ENCODE data around the gene SMIM7. TPM values are rescaled to one million over a fixed set of nuclear protein-coding genes. Genes with fewer than 3 reads are reported as not detected.

The SMIM7 gene
- total RNA-seq, 1 experiment from 2014 or later = 69.3 TPM

GRCh38 chr19:16657384-16657783 is 2.6 kb downstream of the SMIM7 start:
- peaks cover 7% of the 10 kb centered on the region for H3K4me1 Mint-ChIP-seq (ENCODE audit: insufficient read depth, unreplicated experiment)
- no TSS peak for BruUV-seq (replicated peaks)

DNA sequence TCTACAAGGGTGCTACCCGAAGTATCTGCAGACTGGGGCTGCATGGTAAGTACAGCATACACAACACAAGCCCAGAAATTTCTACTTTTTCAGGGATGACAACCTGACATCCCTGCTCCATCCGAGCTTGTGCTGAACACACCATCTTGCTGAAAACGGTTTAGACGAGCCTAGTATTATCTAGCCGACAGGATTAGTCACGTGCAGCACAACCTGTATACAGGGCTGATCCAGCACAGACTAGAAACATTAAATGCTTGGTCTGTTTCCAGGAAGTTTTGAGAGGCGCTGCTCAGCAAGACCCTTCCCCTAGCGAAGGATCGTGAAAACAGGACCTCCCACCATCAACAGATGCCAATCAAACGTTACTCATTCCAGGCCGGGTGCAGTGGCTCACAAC is 4.2 kb downstream of the SMIM7 start:
- no TSS peak for BruUV-seq (replicated peaks)
- POLR2A ChIA-PET = no interaction called here
- peaks cover 77% of the 10 kb centered on the region for H3K36me3 Mint-ChIP-seq (ENCODE audit: insufficient read depth, unreplicated experiment)
- peaks cover 7% of the 10 kb centered on the region for H3K4me1 Mint-ChIP-seq (ENCODE audit: insufficient read depth, unreplicated experiment)
- intact Hi-C loops (cut with micrococcal nuclease) = no loop called here
- no peak overlapping the region for H3K4me3 Mint-ChIP-seq (ENCODE audit: unreplicated experiment)
- no peaks in the 10 kb centered on the region for H3K9me3 Mint-ChIP-seq (ENCODE audit: unreplicated experiment)
- H3K27ac Mint-ChIP-seq (ENCODE audit: low read depth, unreplicated experiment) = no peak overlapping the region
- DNase-seq (ENCODE audit: unreplicated experiment) = no peak
- TF ChIP-seq, protein P1, sequence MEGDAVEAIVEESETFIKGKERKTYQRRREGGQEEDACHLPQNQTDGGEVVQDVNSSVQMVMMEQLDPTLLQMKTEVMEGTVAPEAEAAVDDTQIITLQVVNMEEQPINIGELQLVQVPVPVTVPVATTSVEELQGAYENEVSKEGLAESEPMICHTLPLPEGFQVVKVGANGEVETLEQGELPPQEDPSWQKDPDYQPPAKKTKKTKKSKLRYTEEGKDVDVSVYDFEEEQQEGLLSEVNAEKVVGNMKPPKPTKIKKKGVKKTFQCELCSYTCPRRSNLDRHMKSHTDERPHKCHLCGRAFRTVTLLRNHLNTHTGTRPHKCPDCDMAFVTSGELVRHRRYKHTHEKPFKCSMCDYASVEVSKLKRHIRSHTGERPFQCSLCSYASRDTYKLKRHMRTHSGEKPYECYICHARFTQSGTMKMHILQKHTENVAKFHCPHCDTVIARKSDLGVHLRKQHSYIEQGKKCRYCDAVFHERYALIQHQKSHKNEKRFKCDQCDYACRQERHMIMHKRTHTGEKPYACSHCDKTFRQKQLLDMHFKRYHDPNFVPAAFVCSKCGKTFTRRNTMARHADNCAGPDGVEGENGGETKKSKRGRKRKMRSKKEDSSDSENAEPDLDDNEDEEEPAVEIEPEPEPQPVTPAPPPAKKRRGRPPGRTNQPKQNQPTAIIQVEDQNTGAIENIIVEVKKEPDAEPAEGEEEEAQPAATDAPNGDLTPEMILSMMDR (IDR thresholded peaks at IDR 0.05; ENCODE audit: unreplicated experiment) = no peak
- H3K27me3 Mint-ChIP-seq (ENCODE audit: insufficient read depth, unreplicated experiment) = no peaks in the 10 kb centered on the region
- CTCF ChIA-PET = no interaction called here

More at GRCh38 chr19:16657384-16657783, 2.6 kb downstream of the SMIM7 start:
- no peaks in the 10 kb centered on the region for H3K9me3 Mint-ChIP-seq (ENCODE audit: unreplicated experiment)
- peaks cover 61% of the 10 kb centered on the region for H3K36me3 Mint-ChIP-seq (ENCODE audit: insufficient read depth, unreplicated experiment)
- no peak overlapping the region for H3K27ac Mint-ChIP-seq (ENCODE audit: low read depth, unreplicated experiment)
- TF ChIP-seq, protein P1 (IDR thresholded peaks at IDR 0.05; ENCODE audit: unreplicated experiment) = no peak
- H3K4me3 Mint-ChIP-seq (ENCODE audit: unreplicated experiment) = no peak overlapping the region
- DNase-seq (ENCODE audit: unreplicated experiment) = no peak
- CTCF ChIA-PET = no interaction called here
- POLR2A ChIA-PET = no interaction called here
- intact Hi-C loops (cut with micrococcal nuclease) = no loop called here
- no peaks in the 10 kb centered on the region for H3K27me3 Mint-ChIP-seq (ENCODE audit: insufficient read depth, unreplicated experiment)

DNA sequence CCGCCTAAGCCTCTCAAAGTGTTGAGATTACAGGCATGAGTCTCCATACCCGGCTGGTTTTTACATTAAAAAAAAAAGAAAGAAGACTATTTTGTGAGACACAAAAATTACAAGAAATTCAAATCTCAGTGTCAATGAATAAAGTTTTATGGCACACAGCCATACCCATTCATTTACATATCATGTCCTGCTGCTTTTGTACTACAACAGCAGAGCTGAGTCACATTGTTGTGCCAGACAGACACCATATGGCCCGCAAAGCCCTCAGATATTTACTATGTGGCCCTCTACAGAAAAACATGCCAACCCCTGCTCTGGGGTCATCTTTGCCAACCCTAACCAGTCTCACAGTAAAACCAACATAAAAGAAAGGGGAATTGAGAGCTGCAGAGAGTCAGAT is 5.3 kb downstream of the SMIM7 start:
- Mint-ChIP-seq H3K27ac (ENCODE audit: low read depth, unreplicated experiment) (no peak overlapping the region), H3K4me3 (ENCODE audit: unreplicated experiment) (no peak overlapping the region), H3K36me3 (ENCODE audit: insufficient read depth, unreplicated experiment) (peaks cover 83% of the 10 kb centered on the region), H3K4me1 (ENCODE audit: insufficient read depth, unreplicated experiment) (peaks cover 7% of the 10 kb centered on the region), H3K27me3 (ENCODE audit: insufficient read depth, unreplicated experiment) (no peaks in the 10 kb centered on the region), H3K9me3 (ENCODE audit: unreplicated experiment) (no peaks in the 10 kb centered on the region)
- DNase-seq (ENCODE audit: unreplicated experiment) = no peak
- BruUV-seq (replicated peaks) = no TSS peak
- ChIA-PET POLR2A (interaction anchor here (0.6 kb wide), 1 partner anchor 26 kb away, joined by 3 read pairs; no protein-coding TSS in a partner anchor), CTCF (no interaction called here)
- intact Hi-C loops (cut with micrococcal nuclease) = no loop called here
- TF ChIP-seq, protein P1 (IDR thresholded peaks at IDR 0.05; ENCODE audit: unreplicated experiment) = no peak

- intact Hi-C loops (cut with micrococcal nuclease) = no loop called here
- H3K9me3 Mint-ChIP-seq (ENCODE audit: unreplicated experiment) = no peaks in the 10 kb centered on the region
- H3K27ac Mint-ChIP-seq (ENCODE audit: low read depth, unreplicated experiment) = no peak overlapping the region
- peaks cover 7% of the 10 kb centered on the region for H3K4me1 Mint-ChIP-seq (ENCODE audit: insufficient read depth, unreplicated experiment)
- H3K36me3 Mint-ChIP-seq (ENCODE audit: insufficient read depth, unreplicated experiment) = peaks cover 88% of the 10 kb centered on the region
- DNase-seq (ENCODE audit: unreplicated experiment) = peak; percentile 17
- BruUV-seq (replicated peaks) = no TSS peak
- POLR2A ChIA-PET = interaction anchor here (0.6 kb wide), 1 partner anchor 27 kb away, joined by 3 read pairs; no protein-coding TSS in a partner anchor
- H3K27me3 Mint-ChIP-seq (ENCODE audit: insufficient read depth, unreplicated experiment) = no peaks in the 10 kb centered on the region
- H3K4me3 Mint-ChIP-seq (ENCODE audit: unreplicated experiment) = no peak overlapping the region
- CTCF ChIA-PET = interaction anchor here (0.6 kb wide), 1 partner anchor 61 kb away, joined by 3 read pairs; no protein-coding TSS in a partner anchor
- TF ChIP-seq, protein P1 (IDR thresholded peaks at IDR 0.05; ENCODE audit: unreplicated experiment) = no peak
Observed at GRCh38 chr19:16654140-16654539, 5.8 kb downstream of the SMIM7 start.
